BE2C (cell line): ENCODE measurements around the gene COL23A1.

Experiments used
- DNase-seq: peaks from one replicate; pipeline ENCODE4 v3.0.0-alpha.2; 2020
- H3K27me3 ChIP-seq: fragments of 250-450 bp; sonication (Bioruptor Pico); 2 replicates; pipeline ENCODE4 v1.5.1; 2020; ENCODE audit warnings: mild to moderate bottlenecking
- H3K36me3 ChIP-seq: fragments of 250-450 bp; sonication (Bioruptor Pico); 2 replicates; pipeline ENCODE4 v1.5.1; 2020; ENCODE audit warnings: mild to moderate bottlenecking
- H3K4me1 ChIP-seq: fragments of 250-450 bp; sonication (Bioruptor Pico); 2 replicates; pipeline ENCODE4 v1.5.1; 2020
- H3K4me3 ChIP-seq: 2 replicates; pipeline ENCODE4 v1.5.1; 2011; ENCODE audit warnings: low read depth, low read length
- H3K9me3 ChIP-seq: fragments of 250-450 bp; sonication (Bioruptor Pico); 2 replicates; pipeline ENCODE4 v1.5.1; 2020
- CTCF ChIP-seq: IDR thresholded peaks from 2 replicates; pipeline ENCODE4 v1.5.1; 2012; ENCODE audit warnings: mild to moderate bottlenecking, low read depth, low read length

Gene COL23A1

DNA sequence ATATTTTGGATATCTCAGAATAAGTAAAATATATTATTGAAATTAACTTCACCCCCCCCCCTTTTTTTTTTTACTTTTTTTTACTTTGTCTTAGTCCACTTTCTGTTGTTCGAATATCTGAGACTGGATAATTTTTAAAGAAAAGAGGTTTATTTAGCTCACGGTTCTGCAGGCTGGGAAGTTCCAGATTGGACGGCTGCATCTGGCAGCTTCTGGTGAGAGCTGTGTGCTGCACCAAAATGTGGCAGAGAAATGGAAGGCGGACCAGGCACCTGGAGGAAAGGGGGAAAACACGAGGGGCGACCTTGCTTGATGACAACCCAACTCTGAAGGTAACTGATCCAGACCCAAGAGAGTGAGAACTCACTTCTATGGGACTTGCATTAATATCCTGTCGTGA is 397.4 kb downstream of the COL23A1 start:
- H3K9me3 ChIP-seq = no peaks in the 10 kb centered on the region
- no peak for DNase-seq
- H3K36me3 ChIP-seq = no peaks in the 10 kb centered on the region
- no peaks in the 10 kb centered on the region; the same call in 1 of the 2 replicates for H3K27me3 ChIP-seq
- no peak for TF ChIP-seq CTCF
- H3K4me3 ChIP-seq = no peak overlapping the region
- H3K4me1 ChIP-seq = no peaks in the 10 kb centered on the region

DNA sequence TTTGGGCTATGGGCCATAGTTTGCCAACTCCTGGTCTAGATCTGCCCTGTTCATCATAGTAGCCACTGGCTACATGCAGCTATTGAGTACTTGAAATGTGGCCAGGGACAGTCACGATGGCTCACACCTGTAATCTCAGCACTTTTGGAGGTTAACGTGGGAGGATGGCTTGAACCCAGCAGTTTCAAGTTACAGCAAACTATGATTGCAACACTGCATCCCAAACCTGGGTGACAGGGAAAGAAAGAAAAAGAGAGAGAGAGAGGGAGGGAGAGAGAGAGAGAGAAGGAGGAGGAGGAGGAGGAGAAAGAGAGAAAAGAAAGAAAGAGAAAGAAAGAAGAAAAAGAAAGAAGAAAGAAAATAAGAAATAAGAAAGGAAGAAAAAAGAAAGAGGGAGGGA is 397.9 kb downstream of the COL23A1 start:
- H3K4me1 ChIP-seq = no peaks in the 10 kb centered on the region
- TF ChIP-seq CTCF = no peak
- no peaks in the 10 kb centered on the region for H3K9me3 ChIP-seq
- no peaks in the 10 kb centered on the region for H3K36me3 ChIP-seq
- H3K27me3 ChIP-seq = no peaks in the 10 kb centered on the region; the same call in 1 of the 2 replicates
- no peak for DNase-seq
- H3K4me3 ChIP-seq = no peak overlapping the region

GRCh38 chr5:178191661-178192060 is 398.5 kb downstream of the COL23A1 start:
- H3K9me3 ChIP-seq = no peaks in the 10 kb centered on the region
- no peaks in the 10 kb centered on the region for H3K36me3 ChIP-seq
- no peak for DNase-seq
- no peaks in the 10 kb centered on the region; the same call in 1 of the 2 replicates for H3K27me3 ChIP-seq
- TF ChIP-seq CTCF = no peak
- no peak overlapping the region for H3K4me3 ChIP-seq
- no peaks in the 10 kb centered on the region for H3K4me1 ChIP-seq

GRCh38 chr5:178189433-178189832 is 400.8 kb downstream of the COL23A1 start:
- DNase-seq = no peak
- no peaks in the 10 kb centered on the region for H3K9me3 ChIP-seq
- no peaks in the 10 kb centered on the region; the same call in 1 of the 2 replicates for H3K4me1 ChIP-seq
- no peak overlapping the region for H3K4me3 ChIP-seq
- no peak for TF ChIP-seq CTCF
- H3K27me3 ChIP-seq = no peaks in the 10 kb centered on the region; the same call in 1 of the 2 replicates
- no peaks in the 10 kb centered on the region for H3K36me3 ChIP-seq
